ENCODE results near the gene NDUFS8.

GRCh38 chr11:68016161-68016903 is 14.1 kb upstream of the NDUFS8 start:
- no peak for TF ChIP-seq CHD1 (IDR thresholded peaks at IDR 0.05; ENCODE audit: low read depth, low read length)
- no peak for TF ChIP-seq BHLHE40 (IDR thresholded peaks at IDR 0.05; ENCODE audit: low read depth, low read length)
- no peak for TF ChIP-seq RAD21 (IDR thresholded peaks at IDR 0.05; ENCODE audit: low read length)
- TF ChIP-seq POLR2A (IDR thresholded peaks at IDR 0.05; ENCODE audit: low read depth, low read length) = no peak
- TF ChIP-seq CTCF (conservative IDR thresholded peaks at IDR 0.05; ENCODE audit: low read depth, low read length) = no peak
- no peak for TF ChIP-seq ELK1 (IDR thresholded peaks at IDR 0.05; ENCODE audit: borderline replicate concordance, low read depth, low read length)
- no peak for TF ChIP-seq RCOR1 (IDR thresholded peaks at IDR 0.05; ENCODE audit: insufficient replicate concordance, low read length)
- no peak for TF ChIP-seq MAZ (IDR thresholded peaks at IDR 0.05; ENCODE audit: borderline replicate concordance, low read depth, low read length)
- no peak for TF ChIP-seq MAFK (IDR thresholded peaks at IDR 0.05; ENCODE audit: low read depth, low read length)
- TF ChIP-seq FOS (IDR thresholded peaks at IDR 0.05; ENCODE audit: low read depth, low read length) = no peak
- no peak for TF ChIP-seq CEBPB (IDR thresholded peaks at IDR 0.05; ENCODE audit: low read depth, low read length)
- TF ChIP-seq SMC3 (IDR thresholded peaks at IDR 0.05; ENCODE audit: low read depth, low read length) = no peak
- no peak for TF ChIP-seq USF2 (IDR thresholded peaks at IDR 0.05; ENCODE audit: low read depth, low read length)
